GM23338 (cell line): Measurements from ENCODE around the gene METTL21C. TPM values are rescaled to one million over a fixed set of nuclear protein-coding genes. Genes with fewer than 3 reads are reported as not detected.

Experiments used
- ATAC-seq: fragments of 200-7000 bp; cut with Tn5 transposase; 3 replicates; pipeline ENCODE4 v1.9.1; 2020
- DNase-seq: peaks from one replicate; pipeline ENCODE4 v3.0.0-alpha.2; 2015; ENCODE audit warnings: low spot score
- H2AFZ ChIP-seq: fragments of 200-600 bp; sonication (generic); 2 replicates; pipeline ENCODE4 v1.8.0; 2016; ENCODE audit warnings: antibody characterized with exemption, mild to moderate bottlenecking, moderate library complexity
- H3F3A ChIP-seq: fragments of 200-600 bp; sonication (generic); replicated peaks from 2 replicates; pipeline ENCODE4 v1.8.0; 2017; ENCODE audit warnings: antibody characterized with exemption, mixed run types, low read depth
- H3K27ac ChIP-seq: fragments of 200-600 bp; sonication (generic); 2 replicates; pipeline ENCODE4 v1.6.1; 2016; ENCODE audit warnings: low read depth
- H3K27me3 ChIP-seq: fragments of 200-600 bp; sonication (generic); 2 replicates; pipeline ENCODE4 v1.8.0; 2016; ENCODE audit warnings: mild to moderate bottlenecking, mixed run types, moderate library complexity; ENCODE audit not compliant: insufficient read depth
- H3K36me3 ChIP-seq: fragments of 200-600 bp; sonication (generic); 2 replicates; pipeline ENCODE4 v1.8.0; 2016; ENCODE audit warnings: mild to moderate bottlenecking; ENCODE audit not compliant: insufficient read depth
- H3K4me1 ChIP-seq: fragments of 200-600 bp; sonication (generic); 2 replicates; pipeline ENCODE4 v1.8.0; 2016; ENCODE audit warnings: mild to moderate bottlenecking, moderate library complexity; ENCODE audit not compliant: insufficient read depth
- H3K4me2 ChIP-seq: fragments of 200-600 bp; sonication (generic); 2 replicates; pipeline ENCODE4 v1.7.1; 2017; ENCODE audit warnings: mixed run types
- H3K4me3 ChIP-seq: fragments of 200-600 bp; sonication (generic); 2 replicates; pipeline ENCODE4 v1.6.1; 2016; ENCODE audit warnings: mixed run types
- H3K79me2 ChIP-seq: fragments of 200-600 bp; sonication (generic); replicated peaks from 2 replicates; pipeline ENCODE4 v1.8.0; 2017; ENCODE audit warnings: mild to moderate bottlenecking; ENCODE audit not compliant: insufficient read depth
- H3K9me2 ChIP-seq: fragments of 200-600 bp; sonication (generic); 2 replicates; pipeline ENCODE4 v1.8.0; 2017; ENCODE audit not compliant: insufficient read depth
- H4K20me1 ChIP-seq: fragments of 200-600 bp; sonication (generic); replicated peaks from 2 replicates; pipeline ENCODE4 v1.8.0; 2017; ENCODE audit warnings: mild to moderate bottlenecking; ENCODE audit not compliant: insufficient read depth
- H3K27ac Mint-ChIP-seq: 2 replicates; pipeline ENCODE4 v1.8.0; 2020; ENCODE audit warnings: inconsistent platforms, mild to moderate bottlenecking, moderate library complexity, mixed read lengths
- H3K27me3 Mint-ChIP-seq: 3 replicates; pipeline ENCODE4 v1.8.0; 2022; ENCODE audit warnings: low read depth, mild to moderate bottlenecking, moderate library complexity, mixed read lengths, inconsistent platforms; ENCODE audit not compliant: insufficient read depth, poor library complexity
- H3K36me3 Mint-ChIP-seq: 3 replicates; pipeline ENCODE4 v1.8.0; 2021; ENCODE audit warnings: low read depth, mild to moderate bottlenecking, inconsistent platforms, moderate library complexity, mixed read lengths
- H3K4me1 Mint-ChIP-seq: 3 replicates; pipeline ENCODE4 v1.8.0; 2020; ENCODE audit warnings: mild to moderate bottlenecking, inconsistent platforms, mixed read lengths
- H3K4me3 Mint-ChIP-seq: 3 replicates; pipeline ENCODE4 v1.8.0; 2021; ENCODE audit warnings: moderate library complexity, mild to moderate bottlenecking, inconsistent platforms, mixed read lengths
- H3K9me3 Mint-ChIP-seq: 3 replicates; pipeline ENCODE4 v1.8.0; 2020; ENCODE audit warnings: moderate library complexity, mild to moderate bottlenecking, inconsistent platforms, mixed read lengths
- POLR2AphosphoS5 ChIP-seq: IDR thresholded peaks from 2 replicates; pipeline ENCODE4 v1.6.1; 2016; ENCODE audit warnings: antibody characterized with exemption, low read depth
- ZNF331 ChIP-seq: fragments of 250-450 bp; sonication (Bioruptor Pico); IDR thresholded peaks from 2 replicates; pipeline ENCODE4 v1.5.0; 2020; ENCODE audit warnings: low read depth, mild to moderate bottlenecking, moderate library complexity
- ZNF462 ChIP-seq: fragments of 250-450 bp; sonication (Bioruptor Pico); IDR thresholded peaks from 2 replicates; pipeline ENCODE4 v1.5.0; 2020; ENCODE audit warnings: mild to moderate bottlenecking, moderate library complexity
- polyA plus RNA-seq: library from polyadenylated mRNA; unstranded; fragments of >200 nt; fragmentation: Nextera tagmentation; extraction: Ambion mirVana; gene quantifications from 2 replicates; pipeline ENCODE4 v1.2.1, GENCODE V29; 2016
- total RNA-seq: library from RNA; depleted of rRNA; stranded (reverse); fragments of >200 nt; shearing (Covaris generic); gene quantifications from 2 replicates; pipeline ENCODE4 v1.2.3, GENCODE V29; 2014
- TF ChIP-seq, protein P1 (sequence below): IDR thresholded peaks from one replicate; pipeline ENCODE4 v1.6.1; 2018; ENCODE audit warnings: antibody characterized with exemption; ENCODE audit not compliant: unreplicated experiment

The METTL21C gene
- total and polyA plus RNA-seq, 2 experiments from 2014 or later = not detected

DNA sequence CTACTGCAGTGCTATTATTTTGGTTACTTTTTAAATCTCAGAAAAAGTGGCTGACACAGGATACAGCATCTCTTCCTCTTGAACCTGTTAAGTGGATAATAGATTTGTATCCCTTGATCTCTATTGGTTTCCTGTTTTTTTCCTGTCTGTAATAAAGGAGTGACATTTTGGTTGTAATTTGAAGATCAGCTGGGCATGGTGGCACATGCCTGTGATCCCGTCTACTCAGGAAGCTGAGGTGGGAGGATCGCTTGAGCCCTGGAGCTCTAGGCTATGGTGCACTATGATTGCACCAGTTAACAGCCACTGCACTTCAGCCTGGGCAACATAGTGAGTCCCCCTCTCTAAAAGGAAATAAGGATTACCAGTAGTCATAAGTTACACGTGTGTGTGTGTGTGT lies 46.8 kb downstream of the METTL21C start:
- H3K27me3 Mint-ChIP-seq = no peaks in the 10 kb centered on the region
- H3K4me3 Mint-ChIP-seq = no peak overlapping the region
- peaks cover 70% of the 10 kb centered on the region for H3K36me3 Mint-ChIP-seq

DNA sequence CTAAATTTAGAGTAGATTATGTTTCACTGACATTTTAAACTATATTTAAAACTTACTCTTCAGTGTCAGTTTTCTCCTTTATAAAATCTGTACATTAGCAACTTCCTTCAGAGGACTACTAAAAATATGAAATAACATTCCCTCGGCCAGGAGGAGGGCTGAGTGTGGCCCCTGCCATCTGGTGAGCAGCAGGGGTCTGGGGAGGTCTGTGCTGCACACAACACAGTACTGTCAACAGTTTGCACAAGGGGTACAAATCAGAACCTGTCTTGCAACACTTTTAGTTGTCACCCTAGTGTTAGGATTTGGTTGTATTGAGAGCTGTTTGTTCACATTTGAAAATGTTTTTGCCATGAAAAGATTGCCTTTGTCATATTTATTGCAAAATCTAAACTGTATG lies 49.1 kb downstream of the METTL21C start:
- no peaks in the 10 kb centered on the region for H3K79me2 ChIP-seq
- Mint-ChIP-seq H3K27me3 (no peaks in the 10 kb centered on the region), H3K36me3 (peaks cover 76% of the 10 kb centered on the region), H3K4me1 (no peaks in the 10 kb centered on the region), H3K9me3 (no peaks in the 10 kb centered on the region), H3K4me3 (no peak overlapping the region), H3K27ac (no peak overlapping the region)
- no peaks in the 10 kb centered on the region for H3K9me2 ChIP-seq
- TF ChIP-seq ZNF462 (CRISPR knock-in tag) (no peak), ZNF331 (no peak), POLR2AphosphoS5 (no peak)
- peaks cover 6% of the 10 kb centered on the region; the same call in 1 of the 2 replicates for H4K20me1 ChIP-seq
- H3K4me2 ChIP-seq = no peak overlapping the region
- no peak overlapping the region for H3K4me3 ChIP-seq
- H3K27ac ChIP-seq = no peak overlapping the region
- H3F3A ChIP-seq = no peaks in the 10 kb centered on the region
- no peak overlapping the region for H2AFZ ChIP-seq
- H3K27me3 ChIP-seq = no peaks in the 10 kb centered on the region
- H3K36me3 ChIP-seq = peaks cover 78% of the 10 kb centered on the region
- DNase-seq (no peak), ATAC-seq (no peak)
- no peaks in the 10 kb centered on the region for H3K4me1 ChIP-seq

More for the DNA sequence above, 46.8 kb downstream of the METTL21C start:
- no peak for ATAC-seq
- no peak overlapping the region for H3K27ac Mint-ChIP-seq
- Histone ChIP-seq H2AFZ (no peak overlapping the region), H3K79me2 (no peaks in the 10 kb centered on the region), H4K20me1 (no peaks in the 10 kb centered on the region; the same call in 1 of the 2 replicates), H3K4me3 (no peak overlapping the region), H3K9me2 (no peaks in the 10 kb centered on the region), H3F3A (no peaks in the 10 kb centered on the region), H3K36me3 (peaks cover 65% of the 10 kb centered on the region), H3K27me3 (no peaks in the 10 kb centered on the region), H3K4me2 (no peak overlapping the region), H3K27ac (no peak overlapping the region), H3K4me1 (no peaks in the 10 kb centered on the region)
- TF ChIP-seq, protein P1, sequence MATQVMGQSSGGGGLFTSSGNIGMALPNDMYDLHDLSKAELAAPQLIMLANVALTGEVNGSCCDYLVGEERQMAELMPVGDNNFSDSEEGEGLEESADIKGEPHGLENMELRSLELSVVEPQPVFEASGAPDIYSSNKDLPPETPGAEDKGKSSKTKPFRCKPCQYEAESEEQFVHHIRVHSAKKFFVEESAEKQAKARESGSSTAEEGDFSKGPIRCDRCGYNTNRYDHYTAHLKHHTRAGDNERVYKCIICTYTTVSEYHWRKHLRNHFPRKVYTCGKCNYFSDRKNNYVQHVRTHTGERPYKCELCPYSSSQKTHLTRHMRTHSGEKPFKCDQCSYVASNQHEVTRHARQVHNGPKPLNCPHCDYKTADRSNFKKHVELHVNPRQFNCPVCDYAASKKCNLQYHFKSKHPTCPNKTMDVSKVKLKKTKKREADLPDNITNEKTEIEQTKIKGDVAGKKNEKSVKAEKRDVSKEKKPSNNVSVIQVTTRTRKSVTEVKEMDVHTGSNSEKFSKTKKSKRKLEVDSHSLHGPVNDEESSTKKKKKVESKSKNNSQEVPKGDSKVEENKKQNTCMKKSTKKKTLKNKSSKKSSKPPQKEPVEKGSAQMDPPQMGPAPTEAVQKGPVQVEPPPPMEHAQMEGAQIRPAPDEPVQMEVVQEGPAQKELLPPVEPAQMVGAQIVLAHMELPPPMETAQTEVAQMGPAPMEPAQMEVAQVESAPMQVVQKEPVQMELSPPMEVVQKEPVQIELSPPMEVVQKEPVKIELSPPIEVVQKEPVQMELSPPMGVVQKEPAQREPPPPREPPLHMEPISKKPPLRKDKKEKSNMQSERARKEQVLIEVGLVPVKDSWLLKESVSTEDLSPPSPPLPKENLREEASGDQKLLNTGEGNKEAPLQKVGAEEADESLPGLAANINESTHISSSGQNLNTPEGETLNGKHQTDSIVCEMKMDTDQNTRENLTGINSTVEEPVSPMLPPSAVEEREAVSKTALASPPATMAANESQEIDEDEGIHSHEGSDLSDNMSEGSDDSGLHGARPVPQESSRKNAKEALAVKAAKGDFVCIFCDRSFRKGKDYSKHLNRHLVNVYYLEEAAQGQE = no peak
- no peaks in the 10 kb centered on the region for H3K9me3 Mint-ChIP-seq
- H3K4me1 Mint-ChIP-seq = no peaks in the 10 kb centered on the region
- no peak for DNase-seq
